CD4-positive, alpha-beta T cell (primary cell): ENCODE measurements around the gene CXCL12. TPM values are rescaled to one million over a fixed set of nuclear protein-coding genes. Genes with fewer than 3 reads are reported as not detected.

Experiments used
- ATAC-seq: fragments of 200-7000 bp; cut with Tn5 transposase; one replicate; pipeline ENCODE4 v1.10.0; 2022; ENCODE audit warnings: mild to moderate bottlenecking; ENCODE audit not compliant: poor library complexity
- CTCF ChIA-PET: fragments of 350-600 bp; sonication (Branson Sonifier 250); formaldehyde crosslinking; loops from one replicate; lab custom pipeline; 2021; ENCODE audit warnings: antibody characterized with exemption, inconsistent platforms; lab: Charles Lee
- POLR2A ChIA-PET: fragments of 350-600 bp; sonication (Branson Sonifier 250); formaldehyde crosslinking; loops from one replicate; lab custom pipeline; 2021; ENCODE audit warnings: antibody characterized with exemption, inconsistent platforms; lab: Charles Lee
- DNase-seq, 14 experiments: peaks; one replicate each; pipeline ENCODE4 v3.0.0-alpha.2; 2013 to 2020; ENCODE audit warnings: mixed read lengths in 2 of 14
- H3K27ac ChIP-seq, 2 donors: one replicate each; pipeline versions ENCODE4 v1.5.1 to v1.7.0; 2013; ENCODE audit warnings: low read length in 2 of 2, low read depth in 1 of 2, mild to moderate bottlenecking in 1 of 2
- H3K27me3 ChIP-seq, 2 experiments: 1 replicate in 1 of 2; 2 replicates in 1 of 2; pipeline versions ENCODE4 v1.6.1 to v1.7.0; 2013; ENCODE audit warnings: low read length in 2 of 2, control low read depth in 1 of 2, mild to moderate bottlenecking in 1 of 2, moderate library complexity in 1 of 2; ENCODE audit not compliant: insufficient read depth in 2 of 2, control insufficient read depth in 1 of 2
- H3K36me3 ChIP-seq: one replicate; pipeline ENCODE4 v1.6.1; 2013; ENCODE audit warnings: low read length, control low read depth; ENCODE audit not compliant: insufficient read depth
- H3K4me1 ChIP-seq: one replicate; pipeline ENCODE4 v1.6.1; 2013; ENCODE audit warnings: low read length, control low read depth; ENCODE audit not compliant: insufficient read depth
- H3K4me3 ChIP-seq: one replicate; pipeline ENCODE4 v1.5.1; 2013; ENCODE audit warnings: mild to moderate bottlenecking, low read length, moderate library complexity
- H3K9me3 ChIP-seq, 2 experiments: 1 replicate in 1 of 2; 2 replicates in 1 of 2; pipeline versions ENCODE4 v1.6.1 to v1.7.0; 2013; ENCODE audit warnings: low read length in 2 of 2, mild to moderate bottlenecking in 2 of 2, control low read depth in 1 of 2, moderate library complexity in 1 of 2; ENCODE audit not compliant: control insufficient read depth in 1 of 2, insufficient read depth in 1 of 2
- H3K27ac Mint-ChIP-seq: one replicate; pipeline ENCODE4 v1.8.0; 2020; ENCODE audit warnings: mixed read lengths
- H3K27me3 Mint-ChIP-seq: one replicate; pipeline ENCODE4 v1.8.0; 2021; ENCODE audit warnings: mixed read lengths
- H3K36me3 Mint-ChIP-seq: one replicate; pipeline ENCODE4 v1.8.0; 2021; ENCODE audit warnings: low read depth, mixed read lengths
- H3K4me1 Mint-ChIP-seq: one replicate; pipeline ENCODE4 v1.8.0; 2021; ENCODE audit warnings: low read depth, mixed read lengths
- H3K4me3 Mint-ChIP-seq: one replicate; pipeline ENCODE4 v1.8.0; 2020; ENCODE audit warnings: mild to moderate bottlenecking, mixed read lengths
- H3K9me3 Mint-ChIP-seq: one replicate; pipeline ENCODE4 v1.8.0; 2020; ENCODE audit warnings: mixed read lengths
- CTCF ChIP-seq: fragments of 200-600 bp; IDR thresholded peaks from one replicate; pipeline ENCODE4 v1.8.0; 2022; ENCODE audit warnings: antibody characterized with exemption, mild to moderate bottlenecking
- intact Hi-C, 2 experiments: fragments of 100-400 bp; cut with DNase I in 1 of 2; cut with micrococcal nuclease in 1 of 2; formaldehyde crosslinking; loops; one replicate each; pipeline versions ENCODE4 v1.15.1 to v1.9.0; 2023 to 2025; cut with DNase I, micrococcal nuclease
- total RNA-seq, 174 experiments: library from RNA in 2 of 174; stranded (reverse) in 2 of 174; gene quantifications; one replicate each; pipeline ENCODE4 v1.2.3 and lab custom pipeline; 2021 to 2026

The CXCL12 gene
- total RNA-seq, 2 experiments from 2014 or later = not detected

GRCh38 chr10:44368637-44369036, 16.3 kb downstream of the CXCL12 start:
- peaks cover 9% of the 10 kb centered on the region for H3K27me3 Mint-ChIP-seq
- ATAC-seq (no peak), DNase-seq (no peak)
- Histone ChIP-seq H3K9me3 (no peaks in the 10 kb centered on the region), H3K4me3 (no peak overlapping the region), H3K27ac (no peak overlapping the region), H3K4me1 (no peaks in the 10 kb centered on the region), H3K27me3 (no peaks in the 10 kb centered on the region), H3K36me3 (no peaks in the 10 kb centered on the region)
- no peaks in the 10 kb centered on the region for H3K36me3 Mint-ChIP-seq
- H3K9me3 Mint-ChIP-seq = no peaks in the 10 kb centered on the region
- POLR2A ChIA-PET = no interaction called here
- CTCF ChIA-PET = no interaction called here
- no peak overlapping the region for H3K27ac Mint-ChIP-seq
- H3K4me3 Mint-ChIP-seq = no peak overlapping the region
- intact Hi-C loops = no loop called here
- TF ChIP-seq CTCF = no peak
- H3K4me1 Mint-ChIP-seq = no peaks in the 10 kb centered on the region

- ChIA-PET POLR2A (no interaction called here), CTCF (no interaction called here)
- no peaks in the 10 kb centered on the region for H3K4me1 ChIP-seq
- Mint-ChIP-seq H3K4me1 (no peaks in the 10 kb centered on the region), H3K4me3 (no peak overlapping the region), H3K36me3 (no peaks in the 10 kb centered on the region), H3K9me3 (no peaks in the 10 kb centered on the region), H3K27ac (no peak overlapping the region), H3K27me3 (peaks cover 5% of the 10 kb centered on the region)
- TF ChIP-seq CTCF = no peak
- DNase-seq (no peak), ATAC-seq (no peak)
- H3K27ac ChIP-seq = no peak overlapping the region
- intact Hi-C loops = no loop called here
- no peaks in the 10 kb centered on the region for H3K27me3 ChIP-seq
- no peak overlapping the region for H3K4me3 ChIP-seq
- no peaks in the 10 kb centered on the region for H3K36me3 ChIP-seq
- H3K9me3 ChIP-seq = peaks cover 0 to 4% of the 10 kb centered on the region in 2 experiments
Measured at GRCh38 chr10:44366941-44367630, 17.8 kb downstream of the CXCL12 start.

- no peak overlapping the region for H3K4me3 Mint-ChIP-seq
Measured at GRCh38 chr10:44364566-44364965, 20.3 kb downstream of the CXCL12 start.

More at GRCh38 chr10:44364566-44364965, 20.3 kb downstream of the CXCL12 start:
- TF ChIP-seq CTCF = no peak
- H3K4me1 ChIP-seq = no peaks in the 10 kb centered on the region
- H3K27ac Mint-ChIP-seq = no peak overlapping the region
- intact Hi-C loops = no loop called here
- no peak for DNase-seq
- no peaks in the 10 kb centered on the region for H3K36me3 Mint-ChIP-seq
- H3K4me3 ChIP-seq = no peak overlapping the region
- H3K27ac ChIP-seq = no peak overlapping the region
- CTCF ChIA-PET = no interaction called here
- no peaks in the 10 kb centered on the region for H3K27me3 Mint-ChIP-seq
- H3K9me3 Mint-ChIP-seq = no peaks in the 10 kb centered on the region
- no peaks in the 10 kb centered on the region for H3K27me3 ChIP-seq
- peaks cover 0 to 4% of the 10 kb centered on the region in 2 experiments for H3K9me3 ChIP-seq
- no peaks in the 10 kb centered on the region for H3K36me3 ChIP-seq
- POLR2A ChIA-PET = no interaction called here
- ATAC-seq = no peak
- no peaks in the 10 kb centered on the region for H3K4me1 Mint-ChIP-seq
